ENCODE results near the gene NOL11.

Gene NOL11

DNA sequence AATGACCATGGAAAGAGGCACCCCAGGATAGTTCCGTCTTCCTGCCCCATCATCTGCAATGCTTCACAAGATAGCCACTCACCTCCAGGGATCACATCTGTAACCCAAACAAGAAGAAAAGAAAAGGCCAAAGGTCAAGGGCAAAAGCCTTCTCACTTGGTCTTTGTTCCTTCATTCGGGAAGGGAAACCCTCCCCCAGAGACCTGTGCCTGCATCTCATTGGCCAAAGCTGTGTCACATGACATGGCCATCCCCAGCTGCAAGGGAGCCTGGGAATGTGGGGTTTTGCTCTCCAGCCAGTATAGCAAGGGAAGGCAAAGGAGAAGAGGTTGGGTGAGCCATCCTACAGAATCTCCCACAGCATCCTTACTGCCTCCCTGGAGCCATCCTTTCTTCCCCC is 47.9 kb downstream of the NOL11 start:
- no peak overlapping the region for H3K27ac ChIP-seq (ENCODE audit: low read length)
- H3K27me3 ChIP-seq (ENCODE audit: control insufficient read depth, insufficient read depth, low read length), result no peaks in the 10 kb centered on the region
- H3K9me3 ChIP-seq (ENCODE audit: control insufficient read depth, low read depth, low read length), result no peaks in the 10 kb centered on the region
- H3K4me1 ChIP-seq (ENCODE audit: control insufficient read depth, low read depth, low read length), result no peaks in the 10 kb centered on the region
- H3K36me3 ChIP-seq (ENCODE audit: control insufficient read depth, low read depth, low read length), result no peaks in the 10 kb centered on the region
- no peak overlapping the region for H3K4me3 ChIP-seq (ENCODE audit: low read length)
- no peak overlapping the region for H3K9ac ChIP-seq (ENCODE audit: low read length)

DNA sequence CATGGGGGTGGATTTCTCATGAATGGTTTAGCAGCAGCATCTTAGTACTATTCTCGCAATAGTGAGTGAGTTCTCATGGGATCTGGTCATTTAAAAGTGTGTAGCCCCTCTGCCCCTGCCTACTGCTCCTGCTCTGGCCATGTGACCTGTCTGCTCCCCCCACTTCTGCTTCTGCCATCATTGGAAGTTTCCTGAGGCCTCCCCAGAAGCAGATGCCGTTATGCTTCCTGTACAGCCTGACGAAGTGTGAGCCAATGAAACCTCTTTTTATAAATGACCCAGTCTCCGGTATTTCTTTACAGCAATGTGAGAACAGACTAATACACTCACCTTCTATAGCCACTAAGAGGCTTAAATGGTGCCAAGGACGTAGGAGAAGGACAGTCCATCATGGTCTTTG is 51.5 kb downstream of the NOL11 start:
- Histone ChIP-seq H3K27ac (ENCODE audit: low read length) (no peak overlapping the region), H3K27me3 (ENCODE audit: control insufficient read depth, insufficient read depth, low read length) (no peaks in the 10 kb centered on the region), H3K4me1 (ENCODE audit: control insufficient read depth, low read depth, low read length) (no peaks in the 10 kb centered on the region), H3K36me3 (ENCODE audit: control insufficient read depth, low read depth, low read length) (no peaks in the 10 kb centered on the region), H3K9me3 (ENCODE audit: control insufficient read depth, low read depth, low read length) (no peaks in the 10 kb centered on the region), H3K4me3 (ENCODE audit: low read length) (no peak overlapping the region), H3K9ac (ENCODE audit: low read length) (no peak overlapping the region)

DNA sequence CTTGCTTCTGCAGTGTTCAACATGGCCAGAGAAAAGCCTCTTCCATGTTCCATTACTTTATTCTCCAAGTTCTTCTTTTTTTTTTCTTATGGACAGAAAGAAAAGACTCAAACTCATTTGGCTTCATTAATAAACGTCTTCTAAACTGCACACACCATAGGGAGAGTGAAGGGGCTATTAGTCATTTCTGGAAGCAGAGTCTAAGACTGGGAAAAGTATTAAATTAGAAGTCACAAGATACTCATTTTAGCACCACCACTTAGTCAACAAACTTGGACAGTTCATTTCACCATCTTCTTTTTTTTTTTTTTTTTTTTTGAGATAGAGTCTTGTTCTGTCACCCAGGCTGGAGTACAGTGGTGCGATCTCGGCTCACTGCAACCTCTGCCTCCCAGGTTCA is 52.8 kb downstream of the NOL11 start:
- no peaks in the 10 kb centered on the region for H3K4me1 ChIP-seq (ENCODE audit: control insufficient read depth, low read depth, low read length)
- H3K27ac ChIP-seq (ENCODE audit: low read length), result no peak overlapping the region
- no peak overlapping the region for H3K9ac ChIP-seq (ENCODE audit: low read length)
- no peak overlapping the region for H3K4me3 ChIP-seq (ENCODE audit: low read length)
- no peaks in the 10 kb centered on the region for H3K36me3 ChIP-seq (ENCODE audit: control insufficient read depth, low read depth, low read length)
- no peaks in the 10 kb centered on the region for H3K9me3 ChIP-seq (ENCODE audit: control insufficient read depth, low read depth, low read length)
- H3K27me3 ChIP-seq (ENCODE audit: control insufficient read depth, insufficient read depth, low read length), result no peaks in the 10 kb centered on the region

DNA sequence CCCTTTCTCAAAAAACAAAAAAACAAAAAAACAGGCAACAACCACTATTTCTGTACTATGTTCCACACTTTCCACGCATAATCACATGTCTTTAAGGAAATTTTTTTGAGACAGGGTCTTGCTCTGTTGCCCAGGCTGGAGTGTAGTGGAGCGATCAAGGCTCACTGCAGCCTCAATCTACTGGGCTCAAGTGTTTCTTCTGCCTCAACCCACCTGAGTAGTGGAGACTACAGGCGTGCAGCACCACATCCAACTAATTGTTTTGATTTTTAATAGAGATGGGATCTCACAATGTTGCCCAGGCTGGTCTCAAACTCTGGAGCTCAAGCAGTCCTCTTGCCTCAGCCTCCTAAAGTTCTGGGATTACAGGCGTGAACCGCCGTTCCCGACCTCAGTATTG is 54.9 kb downstream of the NOL11 start:
- Histone ChIP-seq H3K4me1 (ENCODE audit: control insufficient read depth, low read depth, low read length) (no peaks in the 10 kb centered on the region), H3K9ac (ENCODE audit: low read length) (no peak overlapping the region), H3K27ac (ENCODE audit: low read length) (no peak overlapping the region), H3K36me3 (ENCODE audit: control insufficient read depth, low read depth, low read length) (no peaks in the 10 kb centered on the region), H3K4me3 (ENCODE audit: low read length) (no peak overlapping the region), H3K27me3 (ENCODE audit: control insufficient read depth, insufficient read depth, low read length) (no peaks in the 10 kb centered on the region), H3K9me3 (ENCODE audit: control insufficient read depth, low read depth, low read length) (no peaks in the 10 kb centered on the region)

DNA sequence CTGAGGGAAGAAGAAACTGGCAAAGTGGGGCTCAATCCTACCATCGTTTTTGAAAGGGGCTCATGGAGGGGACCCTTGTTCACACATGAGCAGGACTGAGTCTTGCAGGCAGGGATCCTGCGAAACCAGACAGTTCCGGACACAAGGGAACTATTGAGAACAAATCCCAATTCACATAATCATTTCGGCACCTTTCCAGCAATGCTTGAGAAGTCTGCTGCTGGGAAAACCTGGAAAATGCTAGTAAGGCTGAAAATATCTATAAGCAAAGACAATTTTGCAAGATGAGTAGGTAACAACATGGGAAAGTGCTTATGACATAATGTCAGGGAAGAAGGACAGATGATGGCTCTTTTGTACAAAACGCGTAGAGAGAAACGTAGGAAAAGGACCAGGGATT is 55.5 kb downstream of the NOL11 start:
- Histone ChIP-seq H3K27me3 (ENCODE audit: control insufficient read depth, insufficient read depth, low read length) (no peaks in the 10 kb centered on the region), H3K27ac (ENCODE audit: low read length) (no peak overlapping the region), H3K36me3 (ENCODE audit: control insufficient read depth, low read depth, low read length) (no peaks in the 10 kb centered on the region), H3K4me1 (ENCODE audit: control insufficient read depth, low read depth, low read length) (no peaks in the 10 kb centered on the region), H3K9ac (ENCODE audit: low read length) (no peak overlapping the region), H3K9me3 (ENCODE audit: control insufficient read depth, low read depth, low read length) (no peaks in the 10 kb centered on the region), H3K4me3 (ENCODE audit: low read length) (no peak overlapping the region)

DNA sequence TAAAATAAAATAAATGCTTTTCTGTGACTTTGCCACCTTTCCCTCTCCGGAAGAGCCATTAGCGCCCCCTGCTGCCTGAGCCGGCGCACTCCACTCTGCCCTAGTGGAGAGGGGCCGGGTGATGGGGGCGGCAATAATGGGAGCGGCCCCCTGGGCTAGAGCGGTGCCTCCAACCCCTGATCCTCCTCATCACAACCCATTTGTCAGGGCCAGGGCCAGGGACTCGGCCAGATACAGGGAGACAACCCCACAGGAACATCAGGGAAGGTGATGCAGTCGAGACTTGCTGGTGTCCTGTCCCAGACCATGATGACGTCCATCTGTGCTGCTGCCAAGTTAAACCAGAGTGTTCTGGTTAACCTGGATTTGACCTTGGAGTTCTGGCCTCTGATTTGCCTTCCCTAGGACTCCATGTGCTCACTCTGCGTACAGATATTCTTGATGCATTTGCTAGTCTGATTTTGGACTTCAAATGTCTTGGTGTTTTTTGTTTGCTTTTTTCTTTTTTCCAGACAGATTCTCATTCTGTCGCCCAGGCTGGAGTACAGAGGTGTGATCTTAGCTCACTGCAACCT is 61.4 kb downstream of the NOL11 start:
- Histone ChIP-seq H3K27me3 (ENCODE audit: control insufficient read depth, insufficient read depth, low read length) (no peaks in the 10 kb centered on the region), H3K4me1 (ENCODE audit: control insufficient read depth, low read depth, low read length) (no peaks in the 10 kb centered on the region), H3K36me3 (ENCODE audit: control insufficient read depth, low read depth, low read length) (no peaks in the 10 kb centered on the region), H3K27ac (ENCODE audit: low read length) (no peak overlapping the region), H3K9ac (ENCODE audit: low read length) (no peak overlapping the region), H3K9me3 (ENCODE audit: control insufficient read depth, low read depth, low read length) (no peaks in the 10 kb centered on the region), H3K4me3 (ENCODE audit: low read length) (no peak overlapping the region)

DNA sequence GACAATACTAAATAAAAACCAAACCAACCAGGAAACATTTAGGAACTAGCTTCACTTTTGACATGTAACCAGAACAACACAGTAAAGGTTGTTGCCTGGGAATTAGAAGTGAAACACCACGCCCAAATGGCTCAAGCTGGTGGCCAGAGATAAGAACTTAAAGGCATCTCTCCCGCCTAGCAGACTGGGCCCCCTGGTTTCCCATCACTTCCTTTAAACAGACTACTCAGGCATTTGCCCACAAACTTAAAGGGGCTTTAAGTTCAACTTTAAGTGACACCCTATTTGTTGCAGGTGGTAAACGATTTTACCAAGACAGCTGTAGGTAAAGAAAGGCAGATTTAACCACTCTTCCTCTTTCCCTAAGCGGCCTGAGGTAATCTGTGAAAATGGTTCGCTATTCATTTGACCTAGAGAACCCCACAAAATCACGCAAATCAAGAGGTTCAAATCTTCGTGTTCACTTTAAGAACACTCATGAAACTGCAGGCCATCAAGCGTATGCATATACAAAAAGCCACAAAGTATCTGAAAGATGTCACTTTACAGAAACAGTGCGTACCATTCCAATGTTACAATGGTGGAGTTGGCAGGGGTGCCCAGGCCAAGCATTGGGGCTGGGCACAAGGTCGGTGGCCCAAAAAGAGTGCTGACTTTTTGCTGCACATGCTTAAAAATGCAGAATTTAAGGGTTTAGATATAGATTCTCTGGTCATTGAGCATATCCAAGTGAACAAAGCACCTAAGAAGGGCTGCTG is 66.8 kb downstream of the NOL11 start:
- H3K27ac ChIP-seq (ENCODE audit: low read length), result no peak overlapping the region
- H3K9ac ChIP-seq (ENCODE audit: low read length), result no peak overlapping the region
- H3K4me3 ChIP-seq (ENCODE audit: low read length), result no peak overlapping the region
- H3K27me3 ChIP-seq (ENCODE audit: control insufficient read depth, insufficient read depth, low read length), result no peaks in the 10 kb centered on the region
- no peaks in the 10 kb centered on the region for H3K9me3 ChIP-seq (ENCODE audit: control insufficient read depth, low read depth, low read length)
- H3K4me1 ChIP-seq (ENCODE audit: control insufficient read depth, low read depth, low read length), result no peaks in the 10 kb centered on the region
- H3K36me3 ChIP-seq (ENCODE audit: control insufficient read depth, low read depth, low read length), result no peaks in the 10 kb centered on the region

DNA sequence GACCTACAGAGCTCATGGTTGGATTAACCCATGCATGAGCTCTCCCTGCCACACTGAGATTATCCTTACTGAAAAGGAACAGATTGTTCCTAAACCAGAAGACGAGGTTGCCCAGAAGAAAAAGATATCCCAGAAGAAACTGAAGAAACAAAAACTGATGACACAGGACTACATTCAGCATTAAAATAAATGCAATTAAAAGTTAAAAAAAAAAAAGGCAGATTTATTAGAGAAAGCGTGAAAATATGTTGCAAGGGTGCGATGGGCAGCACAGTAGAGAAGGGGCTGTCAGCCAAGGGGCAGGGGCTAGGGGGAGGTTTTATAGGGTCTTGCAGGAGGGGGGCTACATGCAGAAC is 67.4 kb downstream of the NOL11 start:
- no peaks in the 10 kb centered on the region for H3K4me1 ChIP-seq (ENCODE audit: control insufficient read depth, low read depth, low read length)
- H3K4me3 ChIP-seq (ENCODE audit: low read length), result no peak overlapping the region
- H3K27me3 ChIP-seq (ENCODE audit: control insufficient read depth, insufficient read depth, low read length), result no peaks in the 10 kb centered on the region
- H3K9ac ChIP-seq (ENCODE audit: low read length), result no peak overlapping the region
- no peak overlapping the region for H3K27ac ChIP-seq (ENCODE audit: low read length)
- H3K36me3 ChIP-seq (ENCODE audit: control insufficient read depth, low read depth, low read length), result no peaks in the 10 kb centered on the region
- H3K9me3 ChIP-seq (ENCODE audit: control insufficient read depth, low read depth, low read length), result no peaks in the 10 kb centered on the region

DNA sequence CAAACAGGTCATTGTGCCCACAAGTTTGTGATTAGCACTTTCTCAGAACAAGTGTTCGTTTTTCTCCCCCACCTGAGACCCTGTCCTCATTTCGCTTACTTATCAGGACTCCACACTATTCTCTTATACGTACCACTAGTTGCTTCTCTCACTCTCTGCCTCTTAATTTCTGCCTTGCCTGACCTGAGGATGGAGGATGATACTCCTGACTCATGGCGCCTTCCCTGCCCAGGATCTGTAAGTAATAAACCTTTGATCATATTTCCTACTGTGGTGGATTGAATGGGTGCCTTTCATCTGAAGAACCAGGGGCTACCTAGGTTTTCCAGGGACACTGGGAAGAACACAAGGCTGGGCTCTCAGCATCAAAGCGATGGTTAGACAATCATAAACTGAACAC is 67.8 kb downstream of the NOL11 start:
- Histone ChIP-seq H3K36me3 (ENCODE audit: control insufficient read depth, low read depth, low read length) (no peaks in the 10 kb centered on the region), H3K4me1 (ENCODE audit: control insufficient read depth, low read depth, low read length) (no peaks in the 10 kb centered on the region), H3K27ac (ENCODE audit: low read length) (no peak overlapping the region), H3K27me3 (ENCODE audit: control insufficient read depth, insufficient read depth, low read length) (no peaks in the 10 kb centered on the region), H3K9ac (ENCODE audit: low read length) (no peak overlapping the region), H3K4me3 (ENCODE audit: low read length) (no peak overlapping the region), H3K9me3 (ENCODE audit: control insufficient read depth, low read depth, low read length) (no peaks in the 10 kb centered on the region)
